HCT116 (cell line): Measurements from ENCODE around the gene FAM81B. TPM values are rescaled to one million over a fixed set of nuclear protein-coding genes. Genes with fewer than 3 reads are reported as not detected.

ENCODE experiments used
- ATAC-seq: fragments of 200-7000 bp; cut with Tn5 transposase; 2 replicates; pipeline ENCODE4 v1.9.1; 2020; ENCODE audit warnings: mild to moderate bottlenecking, moderate library complexity
- BruUV-seq: library from RNA; stranded (reverse); fragments of 400-500 nt; replicated peaks from 2 replicates; lab custom pipeline; 2021; lab: Mats Ljungman, UMichigan
- CTCF ChIA-PET: fragments of 300-600 bp; sonication (Branson Sonifier 250); formaldehyde crosslinking; loops from one replicate; lab custom pipeline; 2021; ENCODE audit warnings: antibody characterized with exemption; lab: Charles Lee
- POLR2A ChIA-PET: fragments of 300-600, 350-600 bp; sonication (Branson Sonifier 250); formaldehyde crosslinking; loops from one replicate; lab custom pipeline; 2021; ENCODE audit warnings: antibody characterized with exemption; lab: Charles Lee
- RAD21 ChIA-PET, 2 experiments: fragments of 300-600 bp; sonication (Branson Sonifier 250); formaldehyde crosslinking; loops; one replicate each; lab custom pipeline; 2023; ENCODE audit warnings: low total read pairs in 2 of 2; ENCODE audit not compliant: uncharacterized antibody in 2 of 2, unreplicated experiment in 2 of 2, low non-redundant PET in 1 of 2; lab: Charles Lee
- DNase-seq: peaks from one replicate; pipeline ENCODE4 v3.0.0-alpha.2; 2010; ENCODE audit warnings: low read depth, low spot score
- H2AFZ ChIP-seq: fragments of 200-600 bp; shearing (Covaris generic), sonication (generic); 2 replicates; pipeline ENCODE4 v1.6.1; 2017; ENCODE audit warnings: low read depth, mixed run types, mixed read lengths, antibody characterized with exemption, low read length; ENCODE audit not compliant: poor library complexity, severe bottlenecking
- H3K27ac ChIP-seq: 2 replicates; pipeline ENCODE4 v1.5.1; 2012; ENCODE audit warnings: low read depth, low read length
- H3K27me3 ChIP-seq: fragments of 200-600 bp; sonication (generic); 2 replicates; pipeline ENCODE4 v1.6.1; 2016; ENCODE audit warnings: mixed run types, low read length, mixed read lengths; ENCODE audit not compliant: insufficient read depth
- H3K36me3 ChIP-seq, 2 experiments: fragments of 200-500 bp in 1 of 2; fragments of 200-600 bp in 1 of 2; sonication (Bioruptor generic) in 1 of 2; sonication (generic) in 1 of 2; 2 replicates each; pipeline versions ENCODE4 v1.5.1 to v1.6.1; 2014 to 2016; ENCODE audit warnings: low read length in 2 of 2, inconsistent platforms in 1 of 2, mixed read lengths in 1 of 2, mixed run types in 1 of 2; ENCODE audit not compliant: insufficient read depth in 2 of 2, control insufficient read depth in 1 of 2
- H3K4me1 ChIP-seq, 2 experiments: fragments of 200-600 bp in 1 of 2; sonication (generic) in 1 of 2; 2 replicates each; pipeline versions ENCODE4 v1.5.1 to v1.6.1; 2012 to 2017; ENCODE audit warnings: low read length in 2 of 2, inconsistent platforms in 1 of 2, mild to moderate bottlenecking in 1 of 2, mixed read lengths in 1 of 2, mixed run types in 1 of 2, moderate library complexity in 1 of 2; ENCODE audit not compliant: insufficient read depth in 2 of 2, control insufficient read depth in 1 of 2
- H3K4me2 ChIP-seq: fragments of 200-600 bp; sonication (generic); 2 replicates; pipeline ENCODE4 v1.6.1; 2017; ENCODE audit warnings: mixed run types, low read length, mixed read lengths
- H3K4me3 ChIP-seq, 2 experiments: fragments of 200-600 bp in 1 of 2; sonication (generic) in 1 of 2; replicated peaks in 1 of 2; 2 replicates each; pipeline ENCODE4 v1.5.1; 2011 to 2016; ENCODE audit warnings: low read length in 2 of 2, control low read depth in 1 of 2, low read depth in 1 of 2, mild to moderate bottlenecking in 1 of 2, mixed read lengths in 1 of 2, mixed run types in 1 of 2
- H3K79me2 ChIP-seq: fragments of 200-600 bp; sonication (generic); 2 replicates; pipeline ENCODE4 v1.6.1; 2017; ENCODE audit warnings: mild to moderate bottlenecking, mixed run types, low read length, moderate library complexity, mixed read lengths; ENCODE audit not compliant: insufficient read depth
- H3K9ac ChIP-seq: fragments of 200-600 bp; sonication (generic); 2 replicates; pipeline ENCODE4 v1.6.1; 2016; ENCODE audit warnings: low read length, mixed read lengths
- H3K9me2 ChIP-seq: fragments of 200-600 bp; sonication (generic), shearing (Covaris generic); 2 replicates; pipeline ENCODE4 v1.6.1; 2017; ENCODE audit warnings: mixed run types, mild to moderate bottlenecking, moderate library complexity; ENCODE audit not compliant: insufficient read depth
- H3K9me3 ChIP-seq, 2 experiments: fragments of 200-500 bp in 1 of 2; fragments of 200-600 bp in 1 of 2; sonication (Bioruptor generic) in 1 of 2; sonication (generic) in 1 of 2; 2 replicates each; pipeline ENCODE4 v1.6.1; 2014 to 2017; ENCODE audit warnings: low read length in 2 of 2, mixed read lengths in 2 of 2, inconsistent platforms in 1 of 2, low read depth in 1 of 2, mild to moderate bottlenecking in 1 of 2, mixed run types in 1 of 2, moderate library complexity in 1 of 2; ENCODE audit not compliant: control insufficient read depth in 1 of 2, insufficient read depth in 1 of 2
- H4K20me1 ChIP-seq: fragments of 200-600 bp; sonication (generic), shearing (Covaris generic); 2 replicates; pipeline ENCODE4 v1.6.1; 2017; ENCODE audit warnings: mixed run types, mild to moderate bottlenecking, moderate library complexity; ENCODE audit not compliant: insufficient read depth
- CBX3 ChIP-seq: IDR thresholded peaks from 2 replicates; pipeline ENCODE4 v1.6.1; 2012; ENCODE audit warnings: low read depth
- CEBPB ChIP-seq: IDR thresholded peaks from 2 replicates; pipeline ENCODE4 v1.6.1; 2012; ENCODE audit warnings: low read depth
- CTCF ChIP-seq, 3 experiments: fragments of 200-600 bp in 1 of 3; sonication (generic) in 1 of 3; IDR thresholded peaks in 2 of 3; conservative IDR thresholded peaks in 1 of 3; 2 replicates each; pipeline ENCODE4 v1.5.1; 2012 to 2017; ENCODE audit warnings: low read depth in 2 of 3, low read length in 2 of 3, antibody characterized with exemption in 1 of 3, borderline replicate concordance in 1 of 3, control low read depth in 1 of 3, mild to moderate bottlenecking in 1 of 3, mixed read lengths in 1 of 3, mixed run types in 1 of 3, moderate library complexity in 1 of 3; ENCODE audit not compliant: insufficient read depth in 1 of 3
- EGR1 ChIP-seq: IDR thresholded peaks from 2 replicates; pipeline ENCODE4 v1.6.1; 2012; ENCODE audit warnings: low read depth
- ELF1 ChIP-seq: IDR thresholded peaks from 2 replicates; pipeline ENCODE4 v1.6.1; 2012; ENCODE audit warnings: low read depth, borderline replicate concordance
- EZH2 ChIP-seq: fragments of 200-600 bp; sonication (generic); IDR thresholded peaks from 2 replicates; pipeline ENCODE4 v1.6.1; 2017; ENCODE audit warnings: antibody characterized with exemption, mixed run types
- EZH2phosphoT487 ChIP-seq: fragments of 200-600 bp; IDR thresholded peaks from 2 replicates; pipeline ENCODE4 v1.6.1; 2018; ENCODE audit warnings: antibody characterized with exemption, borderline replicate concordance
- FOSL1 ChIP-seq: IDR thresholded peaks from 2 replicates; pipeline ENCODE4 v1.6.1; 2012; ENCODE audit warnings: low read depth
- JUND ChIP-seq: IDR thresholded peaks from 2 replicates; pipeline ENCODE4 v1.6.1; 2012
- POLR2A ChIP-seq: IDR thresholded peaks from 2 replicates; pipeline ENCODE4 v1.7.0; 2011; ENCODE audit warnings: borderline replicate concordance; ENCODE audit not compliant: insufficient read depth, insufficient read length; ENCODE audit errors: extremely low read depth
- RAD21 ChIP-seq: IDR thresholded peaks from 2 replicates; pipeline ENCODE4 v1.6.1; 2012; ENCODE audit warnings: low read depth, mild to moderate bottlenecking
- SIN3A ChIP-seq: IDR thresholded peaks from 2 replicates; pipeline ENCODE4 v1.6.1; 2012; ENCODE audit warnings: low read depth
- SP1 ChIP-seq: IDR thresholded peaks from 2 replicates; pipeline ENCODE4 v1.6.1; 2012; ENCODE audit warnings: low read depth
- SRF ChIP-seq: IDR thresholded peaks from 2 replicates; pipeline ENCODE4 v1.6.1; 2012; ENCODE audit warnings: low read depth
- TCF7L2 ChIP-seq: IDR thresholded peaks from 2 replicates; pipeline ENCODE4 v1.7.0; 2011; ENCODE audit warnings: borderline replicate concordance, inconsistent platforms; ENCODE audit not compliant: insufficient read depth, insufficient read length; ENCODE audit errors: extremely low read depth
- YY1 ChIP-seq: IDR thresholded peaks from 2 replicates; pipeline ENCODE4 v1.6.1; 2011; ENCODE audit warnings: low read length, low read depth, moderate library complexity, mild to moderate bottlenecking; ENCODE audit not compliant: insufficient replicate concordance; ENCODE audit errors: extremely low read depth
- ZFX ChIP-seq: fragments of 450-650 bp; IDR thresholded peaks from 2 replicates; pipeline ENCODE4 v1.6.1; 2017
- ZNF274 ChIP-seq: fragments of 200-500 bp; sonication (Bioruptor generic); IDR thresholded peaks from 2 replicates; pipeline ENCODE4 v1.6.1; 2014; ENCODE audit warnings: mild to moderate bottlenecking, low read depth, low read length, inconsistent platforms
- intact Hi-C: fragments of 100-400 bp; cut with micrococcal nuclease; formaldehyde crosslinking; loops from 2 replicates; pipeline ENCODE4 v1.10.0; 2022
- total RNA-seq: library from RNA; stranded (reverse); gene quantifications from one replicate; pipeline ENCODE4 v1.2.1, GENCODE V29; 2021; ENCODE audit not compliant: unreplicated experiment
- TF ChIP-seq, protein P1 (sequence below): IDR thresholded peaks from 2 replicates; pipeline ENCODE4 v1.6.1; 2012
- TF ChIP-seq, protein P2 (sequence below): IDR thresholded peaks from 2 replicates; pipeline ENCODE4 v1.6.1; 2011; ENCODE audit warnings: mild to moderate bottlenecking, low read length, moderate library complexity; ENCODE audit not compliant: insufficient replicate concordance; ENCODE audit errors: extremely low read depth

The FAM81B gene
- total RNA-seq, 1 experiment from 2014 or later, result not detected

- no peaks in the 10 kb centered on the region for H3K36me3 ChIP-seq
- no peak for DNase-seq
- H4K20me1 ChIP-seq, result no peaks in the 10 kb centered on the region
- POLR2A ChIA-PET, result no interaction called here
- CTCF ChIA-PET, result no interaction called here
- H3K4me1 ChIP-seq, result no peaks in the 10 kb centered on the region
- no peak overlapping the region for H3K4me2 ChIP-seq
- no peaks in the 10 kb centered on the region for H3K9me2 ChIP-seq
- no peaks in the 10 kb centered on the region for H3K27me3 ChIP-seq
- no peak overlapping the region for H2AFZ ChIP-seq
- no peak overlapping the region for H3K9ac ChIP-seq
- no peak overlapping the region for H3K27ac ChIP-seq
- no TSS peak for BruUV-seq
- RAD21 ChIA-PET, result no interaction called here
- H3K79me2 ChIP-seq, result no peaks in the 10 kb centered on the region
- ATAC-seq, result no peak
- intact Hi-C loops, result no loop called here
- H3K4me3 ChIP-seq, result no peak overlapping the region
- H3K9me3 ChIP-seq, result no peaks in the 10 kb centered on the region; a peak in 1 of 4 replicates
- TF ChIP-seq CBX3, result no peak
- TF ChIP-seq SIN3A, result no peak
- no peak for TF ChIP-seq ZFX
- TF ChIP-seq, protein P1, sequence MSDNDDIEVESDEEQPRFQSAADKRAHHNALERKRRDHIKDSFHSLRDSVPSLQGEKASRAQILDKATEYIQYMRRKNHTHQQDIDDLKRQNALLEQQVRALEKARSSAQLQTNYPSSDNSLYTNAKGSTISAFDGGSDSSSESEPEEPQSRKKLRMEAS, result no peak
- TF ChIP-seq YY1, result no peak
Measured at GRCh38 chr5:95369782-95370181, 21.4 kb upstream of the FAM81B start.

- H3K79me2 ChIP-seq, result no peaks in the 10 kb centered on the region
- H3K9me3 ChIP-seq, result no peaks in the 10 kb centered on the region; a peak in 1 of 4 replicates
- BruUV-seq, result no TSS peak
- DNase-seq (no peak), ATAC-seq (no peak)
- H3K4me1 ChIP-seq, result no peaks in the 10 kb centered on the region
- CTCF ChIA-PET, result no interaction called here
- RAD21 ChIA-PET, result no interaction called here
- POLR2A ChIA-PET, result no interaction called here
- H3K9ac ChIP-seq, result no peak overlapping the region
- H3K27me3 ChIP-seq, result no peaks in the 10 kb centered on the region
- no peak overlapping the region for H3K4me3 ChIP-seq
- no peak overlapping the region for H2AFZ ChIP-seq
- H3K27ac ChIP-seq, result no peak overlapping the region
- intact Hi-C loops, result no loop called here
- H3K4me2 ChIP-seq, result no peak overlapping the region
- no peaks in the 10 kb centered on the region for H4K20me1 ChIP-seq
- no peaks in the 10 kb centered on the region for H3K9me2 ChIP-seq
- no peaks in the 10 kb centered on the region for H3K36me3 ChIP-seq
- no peak for TF ChIP-seq EGR1
- TF ChIP-seq EZH2phosphoT487, result no peak
- no peak for TF ChIP-seq ZFX
- no peak for TF ChIP-seq SP1
- no peak for TF ChIP-seq CTCF (IDR thresholded peaks at IDR 0.05 in 2 of 3, conservative IDR thresholded peaks at IDR 0.05 in 1 of 3; ENCODE audit: borderline replicate concordance in 1 of 3, insufficient read depth in 1 of 3, low read depth in 2 of 3, low read length in 2 of 3)
- TF ChIP-seq RAD21, result no peak
- TF ChIP-seq ELF1, result no peak
- TF ChIP-seq, protein P2, sequence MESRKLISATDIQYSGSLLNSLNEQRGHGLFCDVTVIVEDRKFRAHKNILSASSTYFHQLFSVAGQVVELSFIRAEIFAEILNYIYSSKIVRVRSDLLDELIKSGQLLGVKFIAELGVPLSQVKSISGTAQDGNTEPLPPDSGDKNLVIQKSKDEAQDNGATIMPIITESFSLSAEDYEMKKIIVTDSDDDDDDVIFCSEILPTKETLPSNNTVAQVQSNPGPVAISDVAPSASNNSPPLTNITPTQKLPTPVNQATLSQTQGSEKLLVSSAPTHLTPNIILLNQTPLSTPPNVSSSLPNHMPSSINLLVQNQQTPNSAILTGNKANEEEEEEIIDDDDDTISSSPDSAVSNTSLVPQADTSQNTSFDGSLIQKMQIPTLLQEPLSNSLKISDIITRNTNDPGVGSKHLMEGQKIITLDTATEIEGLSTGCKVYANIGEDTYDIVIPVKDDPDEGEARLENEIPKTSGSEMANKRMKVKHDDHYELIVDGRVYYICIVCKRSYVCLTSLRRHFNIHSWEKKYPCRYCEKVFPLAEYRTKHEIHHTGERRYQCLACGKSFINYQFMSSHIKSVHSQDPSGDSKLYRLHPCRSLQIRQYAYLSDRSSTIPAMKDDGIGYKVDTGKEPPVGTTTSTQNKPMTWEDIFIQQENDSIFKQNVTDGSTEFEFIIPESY, result no peak
- TF ChIP-seq JUND, result no peak
- TF ChIP-seq POLR2A, result no peak
- no peak for TF ChIP-seq CBX3
- TF ChIP-seq TCF7L2, result no peak
- TF ChIP-seq CEBPB, result no peak
- no peak for TF ChIP-seq SIN3A
- no peak for TF ChIP-seq ZNF274
- no peak for TF ChIP-seq SRF
- TF ChIP-seq FOSL1, result no peak
- TF ChIP-seq EZH2, result no peak
Measured at GRCh38 chr5:95374061-95374460, 17.1 kb upstream of the FAM81B start.
